ENCODE results near the gene SPEF2.

DNA sequence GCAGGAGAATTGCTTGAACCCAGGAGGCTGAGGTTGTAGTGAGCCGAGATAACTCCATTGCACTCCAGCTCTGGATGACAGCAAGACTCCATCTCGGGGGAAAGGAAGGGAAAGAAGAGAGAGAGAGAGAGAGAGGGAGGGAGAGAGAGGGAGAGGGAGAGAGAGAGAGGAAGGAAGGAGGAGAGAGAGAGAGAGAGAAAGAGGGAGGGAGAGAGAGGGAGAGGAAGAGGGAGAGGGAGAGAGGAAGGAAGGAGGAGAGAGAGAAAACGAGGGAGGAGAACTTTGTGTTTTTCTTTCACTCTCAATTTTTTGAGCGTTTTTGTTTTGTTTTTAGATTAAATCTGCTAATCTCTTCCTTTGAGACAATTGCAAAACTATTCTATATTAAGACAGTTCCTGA, 46.9 kb downstream of the SPEF2 start:
- no peak for TF ChIP-seq POLR2A (IDR thresholded peaks at IDR 0.05)
- TF ChIP-seq, protein P1, sequence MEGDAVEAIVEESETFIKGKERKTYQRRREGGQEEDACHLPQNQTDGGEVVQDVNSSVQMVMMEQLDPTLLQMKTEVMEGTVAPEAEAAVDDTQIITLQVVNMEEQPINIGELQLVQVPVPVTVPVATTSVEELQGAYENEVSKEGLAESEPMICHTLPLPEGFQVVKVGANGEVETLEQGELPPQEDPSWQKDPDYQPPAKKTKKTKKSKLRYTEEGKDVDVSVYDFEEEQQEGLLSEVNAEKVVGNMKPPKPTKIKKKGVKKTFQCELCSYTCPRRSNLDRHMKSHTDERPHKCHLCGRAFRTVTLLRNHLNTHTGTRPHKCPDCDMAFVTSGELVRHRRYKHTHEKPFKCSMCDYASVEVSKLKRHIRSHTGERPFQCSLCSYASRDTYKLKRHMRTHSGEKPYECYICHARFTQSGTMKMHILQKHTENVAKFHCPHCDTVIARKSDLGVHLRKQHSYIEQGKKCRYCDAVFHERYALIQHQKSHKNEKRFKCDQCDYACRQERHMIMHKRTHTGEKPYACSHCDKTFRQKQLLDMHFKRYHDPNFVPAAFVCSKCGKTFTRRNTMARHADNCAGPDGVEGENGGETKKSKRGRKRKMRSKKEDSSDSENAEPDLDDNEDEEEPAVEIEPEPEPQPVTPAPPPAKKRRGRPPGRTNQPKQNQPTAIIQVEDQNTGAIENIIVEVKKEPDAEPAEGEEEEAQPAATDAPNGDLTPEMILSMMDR (IDR thresholded peaks at IDR 0.05): no peak
